Inflammatory macrophage treated with lipopolysaccharide for 1 hour (primary cell): ENCODE results near the gene DSCAML1.

Experiments
- DNase-seq, 2 donors: peaks; one replicate each; pipeline ENCODE4 v3.0.0-alpha.2; 2020 to 2022

Gene DSCAML1

DNA sequence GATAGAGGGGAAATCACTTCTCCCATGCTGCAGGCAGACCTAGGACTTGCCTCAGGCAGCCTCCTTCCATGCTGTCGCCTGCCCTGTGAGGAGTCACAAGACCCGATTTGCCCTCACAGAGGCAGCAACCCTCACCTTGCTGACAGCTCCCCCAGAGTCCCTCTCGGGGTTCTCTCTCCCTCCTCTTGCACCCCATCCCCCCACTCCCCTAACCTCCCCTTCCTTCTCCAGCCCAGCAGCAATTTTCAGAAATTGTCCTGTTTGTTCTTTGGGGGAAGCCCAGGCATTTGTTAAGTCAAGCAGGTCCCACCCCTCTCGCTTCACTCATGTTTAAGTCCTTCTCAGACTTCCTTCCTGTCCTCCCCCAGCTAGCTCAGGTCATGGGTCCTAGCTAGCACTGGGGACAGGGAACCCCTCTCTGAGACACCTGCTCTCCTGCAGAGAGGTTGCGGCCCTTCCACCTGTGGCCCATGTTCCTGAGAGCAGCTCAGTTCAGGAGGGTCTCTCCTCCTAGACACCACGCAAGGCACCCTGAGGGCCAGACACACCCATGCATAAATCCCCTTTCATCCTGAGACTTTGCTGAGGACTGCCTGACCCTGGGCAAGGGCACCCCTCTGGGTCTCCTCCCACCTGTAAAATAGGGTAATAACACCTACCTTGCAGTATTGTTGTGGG lies 33.8 kb upstream of the DSCAML1 start:
- DNase-seq, result no peak

DNA sequence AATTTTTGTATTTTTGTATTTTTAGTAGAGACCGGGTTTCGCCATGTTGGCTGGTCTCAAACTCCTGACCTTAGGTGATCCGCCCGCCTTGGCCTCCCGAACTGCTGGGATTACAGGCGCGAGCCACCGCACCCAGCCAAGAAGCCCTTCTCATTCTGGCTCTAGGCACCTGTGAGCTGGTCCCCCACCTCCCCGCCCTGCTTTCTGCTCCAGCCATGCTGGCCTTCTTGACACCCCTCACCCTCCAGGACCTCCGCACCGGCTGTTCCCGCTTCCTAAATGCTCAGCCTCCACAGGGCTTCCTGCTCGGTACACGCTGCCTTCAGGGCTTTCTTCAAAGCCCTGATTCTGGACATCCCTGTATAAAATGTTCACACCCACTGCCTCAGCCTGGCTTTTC lies 33.1 kb upstream of the DSCAML1 start:
- no peak for DNase-seq

DNA sequence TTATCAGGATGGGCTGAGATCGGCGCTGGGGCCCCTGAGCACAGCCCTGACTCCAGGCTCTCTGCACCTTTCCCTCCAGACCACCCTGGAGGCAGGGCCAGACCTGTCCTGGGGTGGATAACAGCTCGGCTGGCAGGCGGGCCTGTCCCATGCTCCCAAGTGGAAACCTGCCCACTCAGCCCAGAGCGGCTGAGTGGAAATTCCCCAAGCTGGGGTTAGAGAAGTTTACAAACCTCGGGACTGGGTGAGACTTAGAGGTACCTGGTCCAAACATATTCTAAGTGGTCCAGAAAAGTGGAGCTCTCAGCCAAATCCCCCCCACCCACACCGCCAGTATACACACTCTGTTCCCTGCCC lies 32.3 kb upstream of the DSCAML1 start:
- peak in 1 of 2 donors; percentile 67 for DNase-seq

DNA sequence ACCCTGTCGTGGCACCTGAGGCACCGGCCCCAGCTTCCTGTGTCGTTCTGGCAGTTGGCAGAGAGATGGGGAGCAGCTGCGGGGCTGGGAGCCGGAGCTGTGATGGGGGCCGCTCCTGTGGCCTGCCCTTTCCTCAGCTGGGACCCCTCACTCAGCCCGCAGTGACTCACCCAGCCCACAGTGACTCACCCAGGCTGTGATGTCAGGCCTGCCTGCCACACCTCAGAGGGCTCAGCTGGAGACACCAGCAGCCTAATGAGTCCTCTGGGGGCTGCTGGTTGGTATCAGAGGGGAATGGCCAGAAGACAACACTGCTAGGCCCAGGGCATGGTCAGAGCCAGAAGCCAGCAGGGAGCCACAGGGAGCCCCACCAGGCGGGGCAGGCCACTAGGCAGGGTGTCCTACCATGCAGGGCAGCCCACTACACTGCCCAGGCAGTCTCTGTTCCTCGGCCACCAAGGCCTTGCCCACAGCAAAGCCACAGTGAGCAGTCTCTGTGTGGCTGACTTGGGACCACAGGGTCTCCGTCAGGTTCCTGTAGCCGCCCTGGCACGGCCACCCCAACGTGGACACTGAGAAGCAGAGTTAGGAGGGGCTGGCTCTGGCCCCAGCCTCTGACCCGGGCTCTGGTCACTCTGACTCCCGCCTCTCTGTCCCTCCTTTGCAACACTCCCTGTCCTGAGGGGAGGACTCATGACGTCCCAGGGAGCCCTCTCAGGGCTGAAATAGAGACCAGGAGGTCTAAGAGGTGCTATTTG lies 31.8 kb upstream of the DSCAML1 start:
- peak; percentile 64 to 67 for DNase-seq

DNA sequence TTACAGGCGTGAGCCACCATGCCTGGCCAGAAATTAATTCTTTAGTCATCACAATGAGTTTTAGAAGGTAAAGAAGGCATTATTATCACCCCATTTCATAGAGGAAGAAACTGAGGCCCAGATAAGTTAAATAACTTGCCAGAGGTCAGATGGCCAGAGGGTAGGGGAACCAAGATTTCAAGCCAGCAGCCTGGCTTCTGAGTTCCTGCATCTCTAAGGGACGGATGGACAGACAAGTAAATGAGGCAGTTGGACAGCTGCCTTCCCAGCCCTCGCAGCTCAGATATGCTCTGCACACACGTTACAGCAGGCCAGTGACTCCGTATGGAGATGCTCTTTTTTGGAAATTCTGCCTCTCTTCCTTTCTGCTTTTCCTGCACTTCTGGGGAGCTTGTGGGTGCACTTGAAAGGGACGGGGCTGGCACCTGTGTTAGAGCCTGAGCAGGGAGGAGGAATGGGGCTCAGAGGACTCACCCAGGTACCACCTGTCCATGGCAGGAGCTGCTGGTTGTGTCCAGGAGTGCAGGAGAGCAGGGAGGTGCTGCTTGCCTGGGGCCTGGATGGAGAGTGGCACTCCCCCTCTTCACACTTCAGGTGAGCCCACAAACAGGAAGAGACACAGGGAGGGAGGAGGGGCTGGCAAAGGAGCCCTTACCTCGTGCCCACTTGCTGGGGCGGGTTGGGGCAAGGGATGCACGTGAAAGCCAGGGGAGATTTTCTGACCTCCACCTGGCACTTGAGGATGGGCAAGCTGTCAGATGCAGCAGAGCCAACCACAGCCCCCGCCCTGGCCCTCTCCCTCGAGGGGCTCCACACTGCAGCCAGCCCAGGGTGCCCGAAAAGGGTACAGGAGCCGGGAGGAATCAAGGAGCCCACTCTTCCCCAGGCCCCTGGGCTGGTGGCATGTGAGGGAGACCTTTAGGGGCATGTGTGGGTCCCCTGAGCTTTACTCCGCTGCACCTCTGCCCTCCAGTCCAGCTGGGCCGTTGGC lies 30.8 kb upstream of the DSCAML1 start:
- DNase-seq, result no peak

DNA sequence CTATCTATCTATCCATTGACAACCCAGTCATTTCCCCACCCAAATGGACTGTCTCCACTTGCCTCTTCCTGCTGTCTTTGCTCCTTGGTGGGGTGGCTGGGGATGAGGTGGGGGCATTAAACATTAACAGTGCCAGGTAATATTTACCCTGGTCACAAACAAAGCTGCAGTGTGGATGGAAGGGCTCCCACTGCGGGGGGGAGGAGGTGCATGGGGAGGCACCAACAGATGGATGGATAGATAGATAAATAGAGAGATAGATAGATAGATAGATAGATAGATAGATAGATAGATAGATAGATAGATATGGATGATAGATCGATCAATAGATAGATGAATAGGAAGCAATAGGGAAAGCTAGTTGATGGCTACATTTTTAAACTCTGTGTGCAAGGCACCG lies 29.8 kb upstream of the DSCAML1 start:
- DNase-seq, result no peak

DNA sequence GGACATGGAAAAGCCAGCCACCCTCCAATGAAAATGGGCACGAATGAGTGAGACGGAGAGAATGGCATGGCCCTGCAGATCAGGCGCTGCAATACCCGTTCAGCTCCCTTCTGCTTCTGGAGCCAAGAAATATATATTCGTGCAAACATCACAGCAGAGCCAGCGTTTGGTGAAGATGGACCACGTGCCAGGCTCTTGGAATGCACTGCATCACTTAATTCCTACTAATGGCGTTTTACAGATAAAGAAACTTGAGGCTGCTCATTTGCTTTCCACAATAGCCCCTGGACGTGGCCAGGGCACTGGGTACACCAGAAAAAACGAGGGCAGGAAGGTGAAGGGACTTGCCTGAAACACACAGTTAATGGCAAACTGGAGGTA lies 29.2 kb upstream of the DSCAML1 start:
- no peak for DNase-seq

DNA sequence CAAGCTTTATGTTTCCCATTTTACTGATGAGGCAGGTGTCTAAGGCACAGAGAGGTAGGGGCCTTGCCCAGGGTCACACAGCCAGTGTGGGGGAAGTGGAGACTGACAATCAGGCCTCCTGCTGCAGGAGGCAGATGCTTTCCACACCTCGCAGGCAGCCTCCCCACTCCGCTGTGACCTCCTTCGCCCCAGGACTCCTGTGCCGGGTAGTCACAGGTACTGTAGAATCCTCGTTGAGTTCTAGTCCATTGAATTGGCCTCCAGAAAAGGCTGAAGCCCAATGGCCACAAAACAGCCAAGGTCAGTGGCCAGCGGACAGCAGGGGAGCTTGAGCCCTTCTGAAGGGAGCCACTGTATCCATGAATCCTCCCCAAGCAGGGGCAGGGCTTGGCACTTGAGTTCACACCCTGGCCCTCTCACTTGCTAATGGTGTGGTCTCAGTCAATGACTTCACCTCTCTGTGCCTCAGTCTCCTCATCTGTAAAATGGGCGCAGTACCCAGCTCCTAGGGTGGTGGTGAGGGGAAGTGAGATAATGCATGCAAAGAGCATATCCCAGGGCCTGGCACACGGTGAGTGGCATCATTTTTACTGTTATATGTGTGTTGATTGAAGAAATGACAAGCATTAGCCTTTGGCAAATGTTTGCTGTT lies 28.6 kb upstream of the DSCAML1 start:
- no peak for DNase-seq

DNA sequence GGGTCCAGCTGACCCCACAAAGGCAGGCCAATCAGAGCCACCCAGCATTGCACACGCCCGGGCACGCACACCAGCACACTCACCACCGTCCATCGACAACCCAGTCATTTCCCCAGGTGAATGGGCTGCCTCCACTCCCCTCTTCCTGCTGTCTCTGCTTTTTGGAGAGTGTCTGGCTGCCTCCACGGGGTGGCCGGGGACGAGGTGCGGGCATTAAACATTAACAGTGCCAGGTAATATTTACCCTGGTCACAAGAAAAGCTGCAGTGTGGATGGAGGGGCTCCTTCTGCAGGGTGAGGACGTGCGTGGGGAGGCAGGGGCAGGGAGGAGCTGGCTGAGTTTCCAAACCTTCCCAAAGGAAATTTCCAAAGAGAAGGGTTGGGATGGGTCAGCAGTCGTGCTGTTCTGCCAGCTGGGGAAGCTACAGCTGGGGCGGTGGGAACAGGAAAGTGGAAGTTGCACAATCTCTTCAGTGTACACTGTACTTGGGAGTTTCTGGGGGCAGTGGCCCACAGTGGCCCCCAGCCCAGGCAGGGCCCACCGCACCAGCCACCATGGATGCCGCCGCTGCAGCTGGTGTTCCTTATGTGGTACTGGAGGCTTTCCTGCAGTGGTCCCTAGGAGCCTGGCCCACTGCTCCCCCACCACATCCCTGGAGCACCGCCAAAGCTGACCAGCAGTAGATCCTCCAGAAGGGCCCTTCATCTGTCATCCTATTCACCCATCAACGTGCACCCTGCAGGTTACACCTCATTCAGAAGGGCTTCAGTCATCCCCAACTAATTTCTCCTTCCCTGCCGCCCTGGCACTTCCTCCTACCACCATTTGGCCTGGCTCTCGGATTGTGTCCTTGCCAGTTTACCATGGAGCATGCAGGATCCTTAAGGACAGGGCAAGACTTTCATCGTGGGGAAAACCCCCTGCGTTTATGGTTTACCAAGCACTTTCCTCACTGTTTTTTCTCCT lies 27.8 kb upstream of the DSCAML1 start, which contains the start of gene FXYD2:
FXYD2 (minus strand) TSS at position 174 of the 967 bp plus-strand sequence; CDS start at position 108, 66 bp downstream.
- DNase-seq, result peak; percentile 60 to 66

DNA sequence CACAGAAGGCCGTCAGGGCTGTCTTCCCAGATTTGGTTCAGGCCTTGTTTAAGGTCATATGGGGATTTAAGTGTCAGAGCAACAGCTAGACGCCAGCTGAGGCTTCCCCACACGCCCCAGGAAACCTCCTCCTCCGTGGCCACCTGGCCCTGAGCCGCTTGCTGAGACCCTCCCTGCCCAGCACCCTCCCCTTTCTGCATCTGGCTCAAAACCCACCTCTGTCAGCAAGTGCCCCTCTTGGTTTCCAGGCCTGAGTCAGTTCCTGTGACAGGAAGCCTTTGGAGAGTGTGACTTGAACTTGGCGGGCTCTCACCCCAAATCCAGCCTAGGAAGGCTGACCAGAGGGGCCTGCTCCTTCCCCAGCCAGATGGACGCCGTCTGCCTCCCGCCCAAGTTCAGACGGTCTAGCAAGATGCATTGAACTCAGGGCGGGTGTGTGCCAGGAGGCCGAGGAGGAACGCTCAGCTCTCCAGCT lies 27.0 kb upstream of the DSCAML1 start:
- no peak for DNase-seq

DNA sequence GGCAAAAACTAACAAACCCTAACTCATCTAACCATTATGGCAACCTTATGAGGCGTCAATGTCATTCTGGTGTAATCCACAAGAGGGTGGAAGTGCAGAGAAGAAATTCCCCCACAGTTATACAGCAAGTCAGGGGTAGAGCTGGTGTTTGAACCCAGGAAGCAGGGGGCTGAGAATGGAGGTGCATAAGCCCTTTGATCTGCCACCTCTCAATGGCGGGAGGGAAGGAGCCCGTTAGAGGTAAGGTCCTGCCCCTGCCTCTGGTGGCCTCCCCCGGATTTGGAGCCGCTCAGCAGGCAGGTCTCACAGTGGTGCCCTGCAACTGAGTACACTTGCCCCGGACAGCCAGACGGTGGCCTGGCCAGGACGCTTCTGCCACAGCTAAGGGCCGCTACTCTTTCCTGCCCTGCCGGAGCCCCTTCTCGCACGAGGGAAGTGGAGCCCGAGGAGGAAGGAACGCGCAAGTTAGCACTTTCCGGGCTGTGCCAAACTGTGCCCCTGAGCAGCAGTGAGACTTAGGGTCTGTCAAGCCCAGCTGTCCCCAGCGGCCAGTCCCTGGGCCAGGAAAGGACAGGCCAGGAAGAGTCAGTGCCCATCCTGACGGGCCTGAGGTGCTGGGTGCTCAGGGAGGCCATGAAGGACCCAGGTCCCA lies 26.4 kb upstream of the DSCAML1 start:
- peak in 1 of 2 donors; percentile 62 for DNase-seq

DNA sequence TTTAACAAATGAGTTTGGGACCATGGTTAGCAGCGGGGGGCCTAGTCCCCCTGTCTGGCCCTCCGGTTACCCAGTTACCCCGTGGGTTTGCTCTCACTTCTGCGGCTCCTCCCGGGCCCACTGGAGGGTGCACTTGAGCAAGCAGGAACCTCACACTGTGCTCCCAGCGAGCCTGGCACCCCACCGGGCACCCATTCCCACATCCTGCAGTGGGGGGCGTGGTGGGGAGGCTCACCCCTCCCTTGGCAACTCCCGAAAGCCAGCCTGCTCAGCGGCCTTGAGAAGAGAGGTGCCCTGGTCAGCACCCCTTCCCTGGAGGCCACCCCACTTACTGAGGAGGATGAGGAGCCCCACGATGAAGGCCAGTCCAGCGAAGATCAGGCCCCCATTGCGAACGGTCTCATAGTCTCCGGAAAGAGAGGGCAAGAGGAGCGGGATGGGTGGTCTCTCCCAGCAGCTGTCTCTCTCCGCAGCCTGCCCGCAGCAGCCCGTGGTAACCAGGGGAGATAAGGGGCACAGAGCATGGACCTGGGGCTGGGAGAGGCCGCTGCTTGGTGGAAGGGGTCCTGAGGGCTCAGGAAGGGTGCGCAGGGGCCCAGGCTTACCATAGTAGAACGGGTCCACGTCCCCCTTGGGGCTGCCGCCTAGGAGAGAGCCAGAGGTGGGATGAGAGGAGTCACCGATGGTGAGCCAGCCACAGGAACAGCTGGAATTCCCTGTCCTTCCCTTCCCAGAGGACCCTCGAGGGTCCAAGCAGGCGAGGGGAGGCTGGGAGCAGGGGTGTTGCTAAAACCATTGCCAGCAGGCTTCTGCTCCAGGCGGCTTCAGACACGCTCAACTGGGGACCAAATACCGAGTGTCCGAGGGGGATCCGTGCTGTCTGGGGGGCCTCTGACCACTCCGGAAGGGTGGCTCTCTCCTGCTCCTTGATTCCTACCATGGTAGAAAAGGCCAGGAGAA lies 25.3 kb upstream of the DSCAML1 start:
- peak in 1 of 2 donors; percentile 65 for DNase-seq

DNA sequence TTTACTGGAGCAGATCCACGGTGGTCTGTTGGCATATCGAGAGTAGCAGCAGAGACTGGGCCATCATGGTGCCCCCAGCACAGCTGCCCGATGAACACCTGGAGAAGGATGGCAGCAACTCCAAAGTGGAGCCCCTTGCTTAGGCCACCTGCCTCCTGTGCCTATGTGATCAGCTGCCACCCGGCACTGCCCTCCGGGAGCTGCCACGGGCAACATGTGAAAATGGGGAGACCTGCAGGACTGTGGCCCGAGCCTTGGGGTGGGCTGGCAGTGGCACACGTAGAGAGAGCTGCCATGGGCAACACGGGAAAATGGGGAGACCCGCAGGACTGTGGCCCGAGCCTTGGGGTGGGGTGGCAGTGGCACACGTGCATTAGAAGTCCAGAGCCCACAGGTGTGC lies 24.4 kb upstream of the DSCAML1 start:
- DNase-seq, result no peak

DNA sequence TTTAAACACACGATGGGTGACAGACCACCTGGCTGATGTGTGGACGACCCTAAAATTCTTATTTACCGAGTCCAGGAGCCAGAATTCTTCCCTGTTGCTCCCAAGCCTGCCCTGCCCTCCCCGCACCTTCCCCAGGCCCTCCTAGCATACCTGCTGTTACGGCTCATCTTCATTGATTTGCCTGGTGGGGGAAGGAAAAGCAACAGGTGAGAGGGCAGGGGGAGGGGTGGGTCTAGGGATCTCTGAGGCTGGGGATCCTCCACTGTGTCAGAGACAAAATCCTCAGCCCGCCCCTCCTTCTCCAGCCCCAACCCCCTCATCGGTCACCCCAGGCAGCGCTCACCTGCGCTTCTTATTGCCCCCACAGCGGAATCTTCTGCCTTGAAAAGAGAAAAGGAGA lies 23.5 kb upstream of the DSCAML1 start:
- no peak for DNase-seq

DNA sequence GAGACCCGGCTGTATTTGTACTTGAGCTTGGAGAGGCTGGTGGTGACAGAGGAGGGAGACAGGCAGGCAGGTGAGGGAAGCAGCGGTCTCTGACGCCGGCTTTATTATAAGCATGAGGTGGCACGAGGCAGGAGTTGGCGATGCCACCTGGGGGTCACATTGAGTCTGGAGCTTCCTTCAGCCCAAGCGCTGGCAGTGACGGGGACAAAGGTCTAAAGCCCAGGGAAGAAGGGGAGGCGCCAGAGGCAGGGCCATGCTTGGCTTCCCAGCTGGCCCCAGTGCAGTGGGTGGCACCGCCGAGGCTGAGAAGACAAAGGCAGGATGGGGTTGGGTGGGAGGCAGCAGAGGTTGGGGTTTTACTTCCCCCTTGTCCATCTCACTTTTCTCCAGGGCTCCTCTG lies 23.1 kb upstream of the DSCAML1 start:
- DNase-seq, result no peak

DNA sequence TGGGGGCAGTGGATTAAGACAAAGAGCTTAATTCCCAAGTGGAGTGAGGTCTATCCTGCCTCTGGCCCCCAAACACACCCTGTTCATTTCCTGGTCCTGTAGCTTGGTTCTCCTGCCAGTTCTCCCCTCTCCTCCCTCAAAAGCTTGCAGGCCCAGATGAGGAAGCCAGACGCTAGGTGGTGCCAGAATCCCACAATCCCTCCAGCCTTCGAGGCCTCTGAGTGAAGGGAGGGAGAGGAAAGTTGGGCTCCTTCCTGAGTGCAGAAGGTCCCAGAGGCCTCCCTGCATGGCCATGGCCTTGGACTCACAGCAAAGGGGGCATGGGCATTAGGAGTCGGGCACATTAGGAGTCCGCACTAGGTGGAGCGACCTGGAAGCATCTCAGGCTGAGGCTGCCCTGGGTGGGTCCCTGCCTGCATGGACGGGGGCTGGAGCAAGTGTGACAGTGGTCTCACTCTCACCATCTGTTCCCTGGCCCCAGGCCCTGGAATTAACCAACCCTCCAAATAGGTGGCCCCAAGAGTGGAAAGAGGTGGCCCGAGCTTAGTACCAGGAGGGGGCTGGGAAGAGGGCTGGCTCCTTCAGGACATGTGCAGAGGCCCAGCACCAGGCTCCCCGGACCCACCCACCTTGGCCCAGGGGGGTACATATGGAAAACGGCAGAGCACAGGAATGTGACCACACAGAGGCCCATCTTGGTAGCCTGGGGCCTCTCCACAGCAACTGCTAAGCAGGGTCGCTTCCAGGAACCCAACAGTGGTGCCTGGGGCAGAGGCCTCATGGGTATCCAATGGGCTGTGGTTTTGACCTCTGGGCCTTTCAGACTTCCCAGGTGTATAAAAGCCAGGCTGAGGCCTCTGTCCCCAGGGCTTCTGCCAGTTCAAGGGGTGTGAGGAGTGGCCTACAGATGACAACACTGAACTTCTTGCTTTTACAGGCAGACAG lies 22.4 kb upstream of the DSCAML1 start:
- peak; percentile 74 to 87 for DNase-seq

DNA sequence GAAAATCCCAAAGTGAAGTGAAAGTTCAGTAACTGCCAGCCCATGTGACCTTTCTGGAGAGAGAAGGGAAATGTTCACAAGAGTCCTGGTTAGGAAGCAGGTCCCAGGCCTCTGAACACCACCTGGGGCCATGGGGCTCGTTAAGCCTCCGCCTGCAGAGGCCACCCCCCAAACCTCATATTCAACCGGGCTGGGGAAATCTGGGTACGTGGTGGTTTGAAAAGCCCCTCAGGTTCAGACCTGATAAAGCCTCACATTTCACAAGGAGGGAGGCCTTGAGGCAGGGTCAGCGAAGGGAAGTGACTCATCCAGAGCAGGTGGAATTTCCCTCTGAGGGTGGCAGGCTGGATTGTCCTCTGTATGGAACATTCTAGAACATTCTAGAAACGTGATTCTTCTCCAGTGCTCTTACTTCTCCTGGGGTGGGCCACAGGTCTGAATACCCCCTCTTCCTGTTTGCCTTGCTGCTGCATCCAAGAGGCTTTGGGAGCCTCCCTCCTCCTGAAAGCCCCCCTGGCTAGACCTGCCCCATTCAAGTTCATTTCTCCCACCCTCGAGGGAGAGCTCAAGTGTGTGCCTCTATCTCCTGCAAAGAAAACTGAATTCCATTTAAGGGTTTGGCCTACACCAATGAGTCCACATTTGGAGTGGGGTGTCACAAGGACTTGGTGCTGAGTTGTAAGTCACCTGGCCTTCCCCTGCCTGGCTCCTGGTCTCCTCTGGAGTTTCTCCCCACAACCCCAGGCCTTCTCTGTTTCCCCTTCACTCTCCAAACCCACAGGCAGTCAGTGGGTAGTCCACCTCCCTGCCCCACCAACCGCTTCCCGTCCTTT lies 21.2 kb upstream of the DSCAML1 start:
- peak; percentile 80 to 91 for DNase-seq
